MCF 10A (cell line): ENCODE results near the gene GLYATL1. TPM values are rescaled to one million over a fixed set of nuclear protein-coding genes. Genes with fewer than 3 reads are reported as not detected.
"Not testable (repeated sequence)": the region's sequence is repeated elsewhere in the genome, so short reads cannot be mapped to it uniquely, and the experiment has no call there.

ENCODE experiments used
- BruUV-seq: library from RNA; stranded (reverse); fragments of 400-500 nt; replicated peaks from 2 replicates; lab custom pipeline; 2021; lab: Mats Ljungman, UMichigan
- CTCF ChIA-PET: fragments of 300-600 bp; sonication (Branson Sonifier 250); formaldehyde crosslinking; extraction: SDS; loops from one replicate; lab custom pipeline; 2021; ENCODE audit warnings: antibody characterized with exemption, inconsistent platforms; lab: Yijun Ruan, JAX
- POLR2A ChIA-PET: fragments of 300-600, 350-650 bp; sonication (Branson Sonifier 250); formaldehyde crosslinking; extraction: SDS; loops from one replicate; lab custom pipeline; 2020; ENCODE audit warnings: antibody characterized with exemption, inconsistent platforms; lab: Yijun Ruan, JAX
- DNase-seq: peaks from one replicate; pipeline ENCODE4 v3.0.0-alpha.2; 2018; ENCODE audit not compliant: unreplicated experiment
- H3K27ac Mint-ChIP-seq: one replicate; pipeline ENCODE4 v1.8.0; 2022; ENCODE audit warnings: mild to moderate bottlenecking, low read depth, mixed read lengths; ENCODE audit not compliant: unreplicated experiment
- H3K27me3 Mint-ChIP-seq: one replicate; pipeline ENCODE4 v1.8.0; 2022; ENCODE audit warnings: mixed read lengths; ENCODE audit not compliant: insufficient read depth, unreplicated experiment
- H3K36me3 Mint-ChIP-seq: one replicate; pipeline ENCODE4 v1.8.0; 2022; ENCODE audit warnings: mild to moderate bottlenecking, moderate library complexity, mixed read lengths; ENCODE audit not compliant: insufficient read depth, unreplicated experiment
- H3K4me1 Mint-ChIP-seq: one replicate; pipeline ENCODE4 v1.8.0; 2022; ENCODE audit warnings: mixed read lengths; ENCODE audit not compliant: insufficient read depth, unreplicated experiment
- H3K4me3 Mint-ChIP-seq: one replicate; pipeline ENCODE4 v1.8.0; 2022; ENCODE audit warnings: mild to moderate bottlenecking, moderate library complexity, mixed read lengths; ENCODE audit not compliant: unreplicated experiment
- H3K9me3 Mint-ChIP-seq: one replicate; pipeline ENCODE4 v1.8.0; 2022; ENCODE audit warnings: mixed read lengths; ENCODE audit not compliant: unreplicated experiment
- CTCF ChIP-seq: fragments of 200-600 bp; IDR thresholded peaks from one replicate; pipeline ENCODE4 v1.8.0; 2022; ENCODE audit warnings: antibody characterized with exemption, mild to moderate bottlenecking; ENCODE audit not compliant: unreplicated experiment
- intact Hi-C: fragments of 100-400 bp; cut with micrococcal nuclease; formaldehyde crosslinking; loops from 2 replicates; pipeline ENCODE4 v1.14.1; 2022
- total RNA-seq: library from RNA; stranded (reverse); gene quantifications from 2 replicates; pipeline ENCODE4 v1.2.3, GENCODE V29; 2022

GLYATL1 gene
- total RNA-seq, 1 experiment from 2014 or later, result not detected

GRCh38 chr11:58998480-58999290 lies 59.4 kb downstream of the GLYATL1 start:
- ChIA-PET CTCF (interaction anchor here (0.6 kb wide), 1 partner anchor 12 kb away, joined by 3 read pairs; no protein-coding TSS in a partner anchor), POLR2A (no interaction called here)
- TF ChIP-seq CTCF, result no peak
- peaks cover 42% of the 10 kb centered on the region for H3K27me3 Mint-ChIP-seq
- no peaks in the 10 kb centered on the region for H3K4me1 Mint-ChIP-seq
- no peaks in the 10 kb centered on the region for H3K9me3 Mint-ChIP-seq
- no peaks in the 10 kb centered on the region for H3K36me3 Mint-ChIP-seq
- H3K4me3 Mint-ChIP-seq, result no peak overlapping the region
- intact Hi-C loops, result no loop called here
- no peak overlapping the region for H3K27ac Mint-ChIP-seq
- no peak for DNase-seq
- no TSS peak for BruUV-seq

GRCh38 chr11:58999291-58999680 lies 60.0 kb downstream of the GLYATL1 start:
- Mint-ChIP-seq H3K27ac (no peak overlapping the region), H3K9me3 (no peaks in the 10 kb centered on the region), H3K4me3 (no peak overlapping the region), H3K36me3 (no peaks in the 10 kb centered on the region), H3K4me1 (no peaks in the 10 kb centered on the region), H3K27me3 (peaks cover 36% of the 10 kb centered on the region)
- POLR2A ChIA-PET, result no interaction called here
- intact Hi-C loops, result no loop called here
- DNase-seq, result no peak
- no TSS peak for BruUV-seq
- TF ChIP-seq CTCF, result no peak
- CTCF ChIA-PET, result no interaction called here

GRCh38 chr11:59000003-59000402 lies 60.7 kb downstream of the GLYATL1 start:
- ChIA-PET CTCF (no interaction called here), POLR2A (no interaction called here)
- no peak for TF ChIP-seq CTCF
- Mint-ChIP-seq H3K27me3 (peaks cover 29% of the 10 kb centered on the region), H3K9me3 (no peaks in the 10 kb centered on the region), H3K4me3 (no peak overlapping the region), H3K4me1 (no peaks in the 10 kb centered on the region), H3K36me3 (no peaks in the 10 kb centered on the region), H3K27ac (no peak overlapping the region)
- BruUV-seq, result no TSS peak
- intact Hi-C loops, result no loop called here
- peak; percentile 54 for DNase-seq

GRCh38 chr11:59002006-59002405 lies 62.7 kb downstream of the GLYATL1 start:
- H3K27ac Mint-ChIP-seq, intact Hi-C loops, H3K9me3 Mint-ChIP-seq, POLR2A ChIA-PET, CTCF ChIA-PET, BruUV-seq, H3K4me1 Mint-ChIP-seq, H3K4me3 Mint-ChIP-seq, DNase-seq, H3K36me3 Mint-ChIP-seq, H3K27me3 Mint-ChIP-seq: not testable (repeated sequence)

Other genes starting within 250 kb of the GLYATL1 start
- not detected in 2 replicates for gene GLYAT, start 207.5 kb upstream of the GLYATL1 start, total RNA-seq
- gene GLYATL2, start 94.8 kb upstream of the GLYATL1 start, total RNA-seq, result not detected in 2 replicates
- gene GLYATL1B, start 146.8 kb downstream of the GLYATL1 start, total RNA-seq, result not detected in 2 replicates
- gene FAM111B, start 167.7 kb downstream of the GLYATL1 start, total RNA-seq, result 0.74 and 1.6 TPM in 2 replicates
- 26.3 and 27.7 TPM in 2 replicates for gene FAM111A, start 203.4 kb downstream of the GLYATL1 start, total RNA-seq
- 3.4 and 4.2 TPM in 2 replicates for gene DTX4, start 232.6 kb downstream of the GLYATL1 start, total RNA-seq